Upper lobe of left lung (tissue), 6 donors: ENCODE measurements around the gene RELCH. TPM values are rescaled to one million over a fixed set of nuclear protein-coding genes. Genes with fewer than 3 reads are reported as not detected.
A peak's percentile ranks its signal among the peaks of the same experiment; 100 is the strongest.

Source experiments
- ATAC-seq, 2 donors: fragments of 200-7000 bp; cut with Tn5 transposase; one replicate each; pipeline ENCODE4 v1.9.1; 2022; ENCODE audit warnings: mild to moderate bottlenecking in 2 of 2, moderate library complexity in 2 of 2; ENCODE audit not compliant: low FRiP score in 2 of 2
- DNase-seq, 2 donors: peaks; one replicate each; pipeline ENCODE4 v3.0.0-alpha.2; 2019 to 2020
- H3K27ac ChIP-seq, 4 donors: fragments of 200-600 bp; sonication (generic); one replicate each; pipeline ENCODE4 v1.5.1; 2016 to 2019
- H3K27me3 ChIP-seq, 4 donors: fragments of 200-600 bp; sonication (generic); one replicate each; pipeline ENCODE4 v1.5.1; 2017 to 2019
- H3K36me3 ChIP-seq, 4 donors: fragments of 200-600 bp; sonication (generic); one replicate each; pipeline ENCODE4 v1.5.1; 2016 to 2019
- H3K4me1 ChIP-seq, 4 donors: fragments of 200-600 bp; sonication (generic); one replicate each; pipeline ENCODE4 v1.5.1; 2018 to 2019
- H3K4me3 ChIP-seq, 4 donors: fragments of 200-600 bp; sonication (generic); one replicate each; pipeline ENCODE4 v1.5.1; 2017 to 2019; ENCODE audit warnings: mild to moderate bottlenecking in 2 of 4, moderate library complexity in 1 of 4
- H3K9me3 ChIP-seq, 4 donors: fragments of 200-600 bp; sonication (generic); one replicate each; pipeline ENCODE4 v1.5.1; 2018 to 2019
- EP300 ChIP-seq, 4 donors: sonication (generic); formaldehyde crosslinking; IDR thresholded peaks; one replicate each; pipeline ENCODE4 v1.5.1; 2017; ENCODE audit warnings: antibody characterized with exemption in 4 of 4, control low read depth in 2 of 4
- POLR2A ChIP-seq, 4 donors: fragments of 450-650 bp; IDR thresholded peaks; one replicate each; pipeline ENCODE4 v1.5.1; 2016 to 2017; ENCODE audit warnings: antibody characterized with exemption in 4 of 4, mild to moderate bottlenecking in 2 of 4
- POLR2AphosphoS5 ChIP-seq, 2 donors: sonication (generic); formaldehyde crosslinking; IDR thresholded peaks; one replicate each; pipeline ENCODE4 v1.5.1; 2017; ENCODE audit warnings: antibody characterized with exemption in 2 of 2
- WGBS, 2 donors: methylation state at CpG; one replicate each; pipeline ENCODE4 v1.1.5; 2017 to 2018; 5-methylcytosine and 5-hydroxymethylcytosine counted together
- total RNA-seq, 6 donors: library from RNA; depleted of rRNA in 4 of 6; stranded (reverse); fragments of >200 nt in 4 of 6; gene quantifications; one replicate each; pipeline versions ENCODE4 v1.1.0 to v1.2.1, GENCODE V29; 2016 to 2021
- TF ChIP-seq, protein P1 (sequence below), 6 experiments: fragments of 450-650 bp in 4 of 6; fragments of 200-600 bp in 2 of 6; sonication (generic) in 2 of 6; IDR thresholded peaks; one replicate each; pipeline ENCODE4 v1.5.1; 2016 to 2019; ENCODE audit warnings: antibody characterized with exemption in 6 of 6
- donor health status: DM: no; HTN: no; CAD: no; lungs with moderate emphysema.
- donor health status: DM: no; HTN: yes; CAD: no; lungs with severe emphysema.

RELCH gene
- total RNA-seq, 6 donors from 2014 or later: 27.8 to 66.7 (median 35.8) TPM

DNA sequence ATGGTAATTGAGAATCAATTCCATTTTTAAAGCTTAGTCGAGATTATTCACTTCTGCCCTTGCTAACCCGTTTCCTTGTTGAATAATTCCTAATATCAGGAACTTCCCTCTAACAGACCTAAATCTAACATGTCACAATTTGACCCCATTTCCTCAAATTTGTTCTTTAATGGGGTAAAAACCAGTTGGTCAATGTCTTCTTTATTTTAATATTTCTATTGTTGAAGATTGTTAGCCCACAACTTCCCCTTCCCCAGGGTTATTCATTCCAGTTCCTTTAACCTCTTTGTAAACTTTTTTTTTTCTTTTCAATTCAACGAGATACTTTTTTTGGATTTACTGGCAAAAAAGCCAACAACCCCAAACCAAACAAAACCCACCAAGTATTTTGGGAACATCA is 145.4 kb downstream of the RELCH start:
- WGBS, 2 donors: 57 to 76% methylated on average over 3 of the region's 3 CpGs
- no peaks in the 10 kb centered on the region for H3K36me3 ChIP-seq
- H3K4me1 ChIP-seq: peaks cover 0 to 10% (median 6%) of the 10 kb centered on the region in 4 donors
- ATAC-seq: peak in 1 of 2 donors; percentile 57
- TF ChIP-seq, protein P1, sequence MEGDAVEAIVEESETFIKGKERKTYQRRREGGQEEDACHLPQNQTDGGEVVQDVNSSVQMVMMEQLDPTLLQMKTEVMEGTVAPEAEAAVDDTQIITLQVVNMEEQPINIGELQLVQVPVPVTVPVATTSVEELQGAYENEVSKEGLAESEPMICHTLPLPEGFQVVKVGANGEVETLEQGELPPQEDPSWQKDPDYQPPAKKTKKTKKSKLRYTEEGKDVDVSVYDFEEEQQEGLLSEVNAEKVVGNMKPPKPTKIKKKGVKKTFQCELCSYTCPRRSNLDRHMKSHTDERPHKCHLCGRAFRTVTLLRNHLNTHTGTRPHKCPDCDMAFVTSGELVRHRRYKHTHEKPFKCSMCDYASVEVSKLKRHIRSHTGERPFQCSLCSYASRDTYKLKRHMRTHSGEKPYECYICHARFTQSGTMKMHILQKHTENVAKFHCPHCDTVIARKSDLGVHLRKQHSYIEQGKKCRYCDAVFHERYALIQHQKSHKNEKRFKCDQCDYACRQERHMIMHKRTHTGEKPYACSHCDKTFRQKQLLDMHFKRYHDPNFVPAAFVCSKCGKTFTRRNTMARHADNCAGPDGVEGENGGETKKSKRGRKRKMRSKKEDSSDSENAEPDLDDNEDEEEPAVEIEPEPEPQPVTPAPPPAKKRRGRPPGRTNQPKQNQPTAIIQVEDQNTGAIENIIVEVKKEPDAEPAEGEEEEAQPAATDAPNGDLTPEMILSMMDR (IDR thresholded peaks at IDR 0.05): no peak
- TF ChIP-seq EP300 (IDR thresholded peaks at IDR 0.05) (no peak), POLR2AphosphoS5 (IDR thresholded peaks at IDR 0.05) (no peak), POLR2A (IDR thresholded peaks at IDR 0.05) (no peak)
- no peak overlapping the region for H3K4me3 ChIP-seq
- no peak for DNase-seq
- peaks cover 0 to 3% (median 0%) of the 10 kb centered on the region in 4 donors for H3K27me3 ChIP-seq
- no peak overlapping the region for H3K27ac ChIP-seq
- H3K9me3 ChIP-seq: no peaks in the 10 kb centered on the region

DNA sequence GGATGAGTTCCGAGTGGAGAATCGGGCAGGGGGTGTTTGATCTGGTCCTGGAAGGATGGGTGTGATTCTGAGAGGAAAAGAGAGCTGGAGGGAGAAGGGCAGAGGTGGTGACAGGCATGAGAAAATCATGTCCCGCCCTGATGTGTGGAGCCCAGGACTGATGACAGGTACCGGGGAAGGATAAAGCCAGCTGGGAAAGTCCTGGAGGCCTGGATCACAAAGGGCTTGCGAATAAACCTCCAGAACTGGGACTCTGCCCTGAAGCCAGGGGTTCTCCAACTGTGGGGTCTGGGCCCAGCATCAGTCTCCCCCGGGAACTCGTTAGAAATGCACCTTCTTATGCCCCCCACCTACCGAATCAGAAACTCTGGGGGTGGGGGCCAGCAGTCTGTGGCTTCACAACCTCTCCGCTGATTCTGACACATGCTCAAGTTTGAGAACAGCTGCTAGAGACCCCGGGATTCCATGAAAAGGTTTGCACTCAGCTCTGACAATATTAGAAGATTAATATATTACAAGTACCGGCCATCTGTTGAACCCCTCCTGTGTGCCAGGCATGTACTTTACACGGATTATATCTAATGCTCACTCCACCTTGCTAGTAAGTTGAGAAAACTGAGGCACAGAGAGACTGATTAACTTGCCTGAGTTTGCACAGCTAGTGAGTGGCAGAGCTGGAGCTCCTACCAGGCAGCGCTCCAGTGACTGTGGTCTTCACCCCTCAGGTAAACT is 146.1 kb downstream of the RELCH start:
- peaks cover 0 to 2% (median 0%) of the 10 kb centered on the region in 4 donors for H3K27me3 ChIP-seq
- TF ChIP-seq, protein P1 (IDR thresholded peaks at IDR 0.05): no peak
- TF ChIP-seq POLR2AphosphoS5 (IDR thresholded peaks at IDR 0.05) (no peak), POLR2A (IDR thresholded peaks at IDR 0.05) (no peak), EP300 (IDR thresholded peaks at IDR 0.05) (no peak)
- 81 to 86% methylated on average over 13 of the region's 13 CpGs for WGBS, 2 donors
- DNase-seq (no peak), ATAC-seq (no peak)
- no peak overlapping the region for H3K4me3 ChIP-seq
- no peak overlapping the region for H3K27ac ChIP-seq
- no peaks in the 10 kb centered on the region for H3K9me3 ChIP-seq
- H3K36me3 ChIP-seq: no peaks in the 10 kb centered on the region
- H3K4me1 ChIP-seq: peaks cover 0 to 10% (median 6%) of the 10 kb centered on the region in 4 donors

DNA sequence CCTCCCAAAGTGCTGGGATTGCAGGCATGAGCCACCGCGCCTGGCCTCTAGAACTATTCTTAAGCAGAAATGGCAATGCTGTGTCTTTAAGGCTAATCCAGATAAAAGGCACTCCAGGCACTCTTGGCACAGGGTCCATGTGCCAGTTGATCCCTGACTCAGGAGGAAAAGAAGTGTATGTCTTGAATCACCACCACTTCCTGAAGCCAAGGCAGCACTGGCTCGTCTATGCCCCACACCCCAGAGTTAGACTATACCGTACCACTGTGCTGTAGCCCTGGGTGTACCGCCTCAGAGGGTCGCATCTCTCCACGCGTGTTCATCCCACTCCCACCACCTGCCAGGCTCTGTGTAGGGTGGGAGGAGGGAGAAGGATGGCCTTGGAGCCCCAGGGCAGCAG is 147.1 kb downstream of the RELCH start:
- no peaks in the 10 kb centered on the region for H3K27me3 ChIP-seq
- no peak overlapping the region for H3K4me3 ChIP-seq
- no peaks in the 10 kb centered on the region for H3K36me3 ChIP-seq
- H3K27ac ChIP-seq: no peak overlapping the region
- H3K4me1 ChIP-seq: peaks cover 0 to 10% (median 6%) of the 10 kb centered on the region in 4 donors
- no peak for DNase-seq
- WGBS, 2 donors: 85 to 87% methylated on average over 8 of the region's 8 CpGs
- H3K9me3 ChIP-seq: no peaks in the 10 kb centered on the region
- no peak for ATAC-seq
- TF ChIP-seq EP300 (IDR thresholded peaks at IDR 0.05): no peak
- no peak for TF ChIP-seq POLR2AphosphoS5 (IDR thresholded peaks at IDR 0.05)
- no peak for TF ChIP-seq POLR2A (IDR thresholded peaks at IDR 0.05)
- TF ChIP-seq, protein P1 (IDR thresholded peaks at IDR 0.05): no peak

DNA sequence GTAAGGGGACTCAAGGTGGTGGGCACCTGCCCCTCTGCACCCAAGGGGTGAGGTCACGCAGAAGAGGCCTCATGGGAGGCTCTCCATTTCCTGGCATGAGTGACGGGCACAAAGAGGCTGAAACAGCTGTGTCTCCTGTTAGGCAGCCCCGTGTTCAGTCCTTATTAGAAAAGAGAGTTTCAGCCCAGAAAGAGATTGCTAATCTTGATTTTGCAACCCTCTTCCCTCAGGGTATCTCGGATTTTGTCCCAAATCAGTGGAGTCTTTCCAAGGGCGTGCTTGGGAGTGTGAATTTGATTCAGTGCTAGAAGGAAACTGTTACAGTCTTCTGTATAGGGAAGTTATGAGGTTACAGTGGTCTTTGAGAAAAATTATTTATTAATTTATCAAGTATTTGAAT is 148.4 kb downstream of the RELCH start:
- H3K27ac ChIP-seq: no peak overlapping the region
- 80 to 81% methylated on average over 5 of the region's 5 CpGs for WGBS, 2 donors
- ATAC-seq (no peak), DNase-seq (no peak)
- H3K4me1 ChIP-seq: no peaks in the 10 kb centered on the region
- no peaks in the 10 kb centered on the region for H3K36me3 ChIP-seq
- H3K4me3 ChIP-seq: no peak overlapping the region
- no peaks in the 10 kb centered on the region for H3K27me3 ChIP-seq
- TF ChIP-seq POLR2AphosphoS5 (IDR thresholded peaks at IDR 0.05) (no peak), EP300 (IDR thresholded peaks at IDR 0.05) (no peak), POLR2A (IDR thresholded peaks at IDR 0.05) (no peak)
- TF ChIP-seq, protein P1 (IDR thresholded peaks at IDR 0.05): no peak
- no peaks in the 10 kb centered on the region for H3K9me3 ChIP-seq

DNA sequence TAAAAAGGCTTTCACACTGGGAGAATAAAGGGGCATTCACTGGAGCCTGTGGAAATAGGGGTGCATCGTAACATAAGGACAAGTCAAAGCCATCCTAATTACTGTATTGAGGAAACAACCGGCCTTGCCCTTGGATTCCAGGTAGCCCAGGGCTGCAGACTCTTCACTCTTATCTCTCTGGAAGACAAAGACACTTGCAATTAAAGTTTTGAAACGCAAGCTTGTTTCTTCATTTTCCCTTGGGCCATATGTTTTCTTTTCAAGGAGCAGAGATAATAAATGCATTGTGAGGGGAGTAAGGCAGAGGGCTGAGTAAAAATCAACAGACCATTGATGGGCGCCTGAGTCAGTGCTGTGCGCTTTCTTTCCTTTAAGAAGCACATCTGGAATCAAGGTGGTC is 149.6 kb downstream of the RELCH start:
- TF ChIP-seq, protein P1 (IDR thresholded peaks at IDR 0.05): no peak
- TF ChIP-seq POLR2A (IDR thresholded peaks at IDR 0.05) (no peak), POLR2AphosphoS5 (IDR thresholded peaks at IDR 0.05) (no peak), EP300 (IDR thresholded peaks at IDR 0.05) (no peak)
- no peak overlapping the region for H3K4me3 ChIP-seq
- H3K27me3 ChIP-seq: no peaks in the 10 kb centered on the region
- ATAC-seq (no peak), DNase-seq (no peak)
- H3K36me3 ChIP-seq: no peaks in the 10 kb centered on the region
- H3K27ac ChIP-seq: no peak overlapping the region
- H3K4me1 ChIP-seq: no peaks in the 10 kb centered on the region
- H3K9me3 ChIP-seq: no peaks in the 10 kb centered on the region
- 96 to 97% methylated on average over 5 of the region's 5 CpGs for WGBS, 2 donors
